Measurements from ENCODE around the gene PRKCA.

DNA sequence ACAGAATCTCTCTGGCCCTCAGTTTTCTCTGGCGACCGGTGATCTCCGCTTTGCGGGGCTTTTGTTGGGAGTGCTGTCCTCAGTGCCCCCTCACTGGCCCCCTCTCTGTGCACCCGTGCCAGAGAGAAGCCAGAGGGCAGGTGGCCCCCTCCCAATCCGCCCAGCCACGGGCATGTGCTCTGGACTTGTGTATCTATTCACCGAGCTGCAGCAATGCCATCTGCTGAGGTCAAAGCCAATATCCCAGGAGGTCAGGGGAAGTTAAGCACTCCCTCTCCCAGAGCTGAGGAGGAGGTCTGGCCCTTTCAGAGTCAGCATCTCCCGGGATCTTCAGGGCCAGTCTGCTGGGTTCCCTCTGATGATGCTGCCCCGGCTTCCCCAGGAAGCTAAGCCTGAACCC is 537.6 kb downstream of the PRKCA start:
- TF ChIP-seq POLR2A (IDR thresholded peaks at IDR 0.05) (no peak), EP300 (IDR thresholded peaks at IDR 0.05) (no peak)
- TF ChIP-seq, protein P1, sequence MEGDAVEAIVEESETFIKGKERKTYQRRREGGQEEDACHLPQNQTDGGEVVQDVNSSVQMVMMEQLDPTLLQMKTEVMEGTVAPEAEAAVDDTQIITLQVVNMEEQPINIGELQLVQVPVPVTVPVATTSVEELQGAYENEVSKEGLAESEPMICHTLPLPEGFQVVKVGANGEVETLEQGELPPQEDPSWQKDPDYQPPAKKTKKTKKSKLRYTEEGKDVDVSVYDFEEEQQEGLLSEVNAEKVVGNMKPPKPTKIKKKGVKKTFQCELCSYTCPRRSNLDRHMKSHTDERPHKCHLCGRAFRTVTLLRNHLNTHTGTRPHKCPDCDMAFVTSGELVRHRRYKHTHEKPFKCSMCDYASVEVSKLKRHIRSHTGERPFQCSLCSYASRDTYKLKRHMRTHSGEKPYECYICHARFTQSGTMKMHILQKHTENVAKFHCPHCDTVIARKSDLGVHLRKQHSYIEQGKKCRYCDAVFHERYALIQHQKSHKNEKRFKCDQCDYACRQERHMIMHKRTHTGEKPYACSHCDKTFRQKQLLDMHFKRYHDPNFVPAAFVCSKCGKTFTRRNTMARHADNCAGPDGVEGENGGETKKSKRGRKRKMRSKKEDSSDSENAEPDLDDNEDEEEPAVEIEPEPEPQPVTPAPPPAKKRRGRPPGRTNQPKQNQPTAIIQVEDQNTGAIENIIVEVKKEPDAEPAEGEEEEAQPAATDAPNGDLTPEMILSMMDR (IDR thresholded peaks at IDR 0.05) = no peak
